Activated T-helper 2 cell treated with anti-CD3 and anti-CD28 coated beads, Interferon-gamma antibody, Interleukin-2, Interleukin-4, amounts not matched to agents 10 μg/mL and 5 μg/mL and 100 μg/mL, durations not matched to agents 14 hours and 24 hours and 36 hours (primary cell): ENCODE results near the gene ANXA2R. TPM values are rescaled to one million over a fixed set of nuclear protein-coding genes. Genes with fewer than 3 reads are reported as not detected.
"Not testable (repeated sequence)": the region's sequence is repeated elsewhere in the genome, so short reads cannot be mapped to it uniquely, and the experiment has no call there.

Source experiments
- DNase-seq: peaks from one replicate; pipeline ENCODE4 v3.0.0; 2021; ENCODE audit warnings: low spot score
- H3K27ac Mint-ChIP-seq: one replicate; pipeline ENCODE4 v1.8.0; 2021; ENCODE audit warnings: mixed read lengths
- H3K27me3 Mint-ChIP-seq: one replicate; pipeline ENCODE4 v1.8.0; 2021; ENCODE audit warnings: low read depth, mixed read lengths
- H3K36me3 Mint-ChIP-seq: one replicate; pipeline ENCODE4 v1.8.0; 2021; ENCODE audit warnings: low read depth, mixed read lengths
- H3K4me1 Mint-ChIP-seq: one replicate; pipeline ENCODE4 v1.8.0; 2021; ENCODE audit warnings: low read depth, mixed read lengths
- H3K4me3 Mint-ChIP-seq: one replicate; pipeline ENCODE4 v1.8.0; 2021; ENCODE audit warnings: low read depth, mild to moderate bottlenecking, moderate library complexity, mixed read lengths
- H3K9me3 Mint-ChIP-seq: one replicate; pipeline ENCODE4 v1.8.0; 2021; ENCODE audit warnings: mixed read lengths
- intact Hi-C: fragments of 100-400 bp; cut with micrococcal nuclease; formaldehyde crosslinking; loops from one replicate; pipeline ENCODE4 v1.15.1; 2023
- total RNA-seq: library from RNA; stranded (reverse); gene quantifications from 2 replicates; pipeline ENCODE4 v1.2.3, GENCODE V29; 2022

The ANXA2R gene
- total RNA-seq, 1 donor from 2014 or later: 2.5 TPM

DNA sequence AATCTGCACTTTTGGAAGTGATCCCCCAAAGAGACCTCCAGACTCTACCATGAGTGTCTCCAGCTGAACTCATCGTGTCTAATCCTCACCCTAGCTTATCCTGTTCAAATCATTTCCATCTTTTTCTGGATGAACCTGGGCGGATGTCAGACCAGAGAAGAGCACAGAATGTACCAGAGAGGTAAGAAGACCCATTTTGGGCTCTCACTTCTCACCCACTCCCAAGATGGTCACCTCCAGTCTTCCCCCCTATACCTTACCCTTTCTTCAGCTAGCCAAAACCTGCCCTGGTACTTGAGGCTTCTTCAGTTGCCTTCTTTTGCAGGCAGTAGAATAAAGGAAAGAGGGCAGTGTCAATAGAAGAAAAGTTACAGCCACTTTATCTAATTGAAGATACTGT lies 27.9 kb upstream of the ANXA2R start:
- intact Hi-C loops: loop anchor here (5.0 to 10.0 kb wide), 2 partner anchors 489 to 537 kb away; partner anchors contain the start of genes NNT and PAIP1
- H3K27ac Mint-ChIP-seq: peak overlapping the region; percentile 97
- H3K9me3 Mint-ChIP-seq: no peaks in the 10 kb centered on the region
- H3K4me1 Mint-ChIP-seq: peaks cover 30% of the 10 kb centered on the region
- no peaks in the 10 kb centered on the region for H3K27me3 Mint-ChIP-seq
- H3K4me3 Mint-ChIP-seq: peak overlapping the region; percentile 91
- no peak for DNase-seq
- H3K36me3 Mint-ChIP-seq: peaks cover 28% of the 10 kb centered on the region

- peak overlapping the region; percentile 91 for H3K4me3 Mint-ChIP-seq
- intact Hi-C loops: loop anchor here (1.0 to 10.0 kb wide), 7 partner anchors 39 to 538 kb away; partner anchors contain the start of genes HMGCS1, NIM1K, NNT and PAIP1
Measured at GRCh38 chr5:43066799-43067741, 27.0 kb upstream of the ANXA2R start.

DNA sequence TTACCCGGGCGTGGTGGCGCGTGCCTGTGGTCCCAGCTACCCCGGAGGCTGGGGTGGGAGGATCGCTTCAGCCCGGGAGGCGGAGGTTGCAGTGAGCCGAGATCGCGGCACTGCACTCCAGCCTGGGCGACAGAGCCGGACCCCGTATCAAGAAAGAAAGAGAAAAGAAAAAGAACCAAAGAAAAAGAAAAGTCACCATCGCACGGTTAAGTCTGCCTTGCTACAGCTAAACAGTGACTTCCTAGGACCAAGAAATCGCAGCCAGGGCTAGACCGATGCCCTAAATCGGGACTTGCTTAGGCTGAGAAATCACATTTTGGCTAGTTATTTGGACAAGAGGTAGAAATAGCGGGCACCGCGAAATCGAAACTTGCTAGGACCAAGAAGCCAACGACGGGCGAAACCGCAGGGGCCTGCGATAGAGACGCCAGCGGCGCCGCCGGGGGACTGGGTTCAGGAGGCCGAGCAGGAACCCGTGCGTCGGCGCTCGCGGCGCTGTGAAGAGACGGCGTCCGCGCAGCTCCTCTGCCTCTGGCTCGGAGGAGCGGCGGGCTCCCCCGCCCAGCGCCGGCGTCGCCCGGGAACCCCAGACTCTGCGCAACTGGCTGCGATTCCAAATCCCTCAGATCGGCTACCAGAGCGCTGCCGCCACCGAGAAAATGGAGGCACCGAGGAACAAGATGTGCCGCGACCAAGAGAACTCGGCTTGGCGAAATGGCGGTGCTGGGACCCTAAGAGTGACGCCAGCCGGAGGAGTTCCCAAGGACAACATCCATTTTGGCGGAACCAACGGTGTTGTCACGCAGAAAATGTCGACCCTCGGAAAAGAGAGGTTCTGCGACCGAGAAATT lies 26.1 kb upstream of the ANXA2R start:
- Mint-ChIP-seq H3K27me3 (no peaks in the 10 kb centered on the region), H3K4me1 (peaks cover 32% of the 10 kb centered on the region), H3K36me3 (peaks cover 25% of the 10 kb centered on the region), H3K4me3 (peak overlapping the region; percentile 91), H3K9me3 (no peaks in the 10 kb centered on the region), H3K27ac (peak overlapping the region; percentile 97)
- intact Hi-C loops: loop anchor here (1.0 to 10.0 kb wide), 10 partner anchors 26 to 539 kb away; partner anchors contain the start of genes ANXA2R, HMGCS1, NIM1K and NNT
- peak; percentile 71 for DNase-seq

More at GRCh38 chr5:43066799-43067741, 27.0 kb upstream of the ANXA2R start:
- no peaks in the 10 kb centered on the region for H3K9me3 Mint-ChIP-seq
- H3K4me1 Mint-ChIP-seq: peaks cover 32% of the 10 kb centered on the region
- H3K27ac Mint-ChIP-seq: peak overlapping the region; percentile 97
- peak; percentile 85 for DNase-seq
- peaks cover 25% of the 10 kb centered on the region for H3K36me3 Mint-ChIP-seq
- no peaks in the 10 kb centered on the region for H3K27me3 Mint-ChIP-seq

GRCh38 chr5:43065387-43065947 lies 25.3 kb upstream of the ANXA2R start:
- Mint-ChIP-seq H3K27ac (peak overlapping the region; percentile 97), H3K27me3 (no peaks in the 10 kb centered on the region), H3K36me3 (peaks cover 18% of the 10 kb centered on the region), H3K4me3 (peak overlapping the region; percentile 91), H3K9me3 (no peaks in the 10 kb centered on the region), H3K4me1 (peaks cover 30% of the 10 kb centered on the region)
- no peak for DNase-seq
- intact Hi-C loops: loop anchor here (1.0 to 10.0 kb wide), 6 partner anchors 25 to 539 kb away; partner anchors contain the start of genes ANXA2R, NNT and PAIP1

DNA sequence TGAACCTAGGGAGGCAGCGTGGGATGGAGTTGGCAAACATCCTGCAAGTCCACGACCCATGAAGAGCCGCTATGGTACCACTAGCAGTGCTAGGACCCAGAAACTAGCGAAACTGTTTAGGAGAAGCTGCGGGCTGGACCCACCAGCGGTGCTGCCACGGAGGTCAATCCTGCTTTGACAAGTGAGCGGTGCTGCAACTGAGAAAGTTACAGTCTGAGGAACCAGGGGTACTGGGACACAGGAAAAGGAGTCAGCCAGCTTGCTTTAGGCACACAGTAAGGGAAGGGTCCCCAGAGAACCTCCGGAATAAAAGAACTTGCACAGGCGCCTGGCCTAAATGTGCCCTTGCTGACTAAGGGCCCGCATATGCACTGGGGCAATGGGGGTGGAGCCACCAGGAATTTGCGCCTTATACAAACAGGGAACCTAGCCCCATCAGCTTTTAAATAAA lies 23.6 kb upstream of the ANXA2R start:
- H3K27ac Mint-ChIP-seq: no peak overlapping the region
- no peaks in the 10 kb centered on the region for H3K27me3 Mint-ChIP-seq
- H3K4me1 Mint-ChIP-seq: peaks cover 24% of the 10 kb centered on the region
- H3K36me3 Mint-ChIP-seq: peaks cover 22% of the 10 kb centered on the region
- intact Hi-C loops: loop anchor here (1.0 to 10.0 kb wide), 2 partner anchors 113 to 541 kb away; partner anchors contain the start of gene NNT
- no peak for DNase-seq
- H3K4me3 Mint-ChIP-seq: peak overlapping the region; percentile 30
- peaks cover 8% of the 10 kb centered on the region for H3K9me3 Mint-ChIP-seq

DNA sequence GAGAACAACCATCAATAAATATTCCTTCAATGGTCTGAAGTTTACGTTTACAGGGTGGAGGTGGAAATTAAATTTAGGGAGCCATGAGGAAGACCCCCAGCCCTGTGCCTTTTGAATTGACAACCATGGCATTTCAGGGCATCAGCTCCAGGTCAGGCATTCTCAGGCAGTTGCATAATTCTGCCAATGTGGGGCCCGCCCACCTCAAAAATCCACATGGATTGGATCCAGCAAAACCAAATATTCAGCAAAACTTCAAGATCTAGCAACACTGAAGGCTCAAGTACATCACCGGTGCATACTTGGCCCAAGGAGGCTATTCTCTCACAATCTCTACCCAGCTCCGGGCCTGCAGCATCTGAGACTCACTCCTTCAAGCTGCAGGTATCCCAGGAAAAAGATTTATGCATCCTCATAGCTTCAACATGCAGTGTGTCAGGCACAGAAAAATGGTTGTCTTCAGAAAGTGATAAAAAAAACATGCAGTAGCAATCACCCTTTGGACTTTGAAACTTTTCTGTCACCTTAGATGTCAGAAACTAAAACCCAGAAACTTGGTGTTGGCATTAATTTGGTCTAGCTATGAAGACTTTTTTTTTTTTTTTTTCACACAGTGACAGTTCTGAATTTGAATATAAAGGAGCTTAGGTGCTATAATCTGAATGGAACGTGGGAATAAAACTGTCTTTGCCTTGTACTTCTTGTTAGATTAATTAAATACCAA lies 21.4 kb upstream of the ANXA2R start:
- H3K9me3 Mint-ChIP-seq: peaks cover 19% of the 10 kb centered on the region
- intact Hi-C loops: loop anchor here (10.0 kb wide), 1 partner anchor 543 kb away; the partner anchor contains the start of gene NNT

GRCh38 chr5:43060020-43060419 lies 19.9 kb upstream of the ANXA2R start:
- H3K27ac Mint-ChIP-seq, H3K27me3 Mint-ChIP-seq, H3K4me3 Mint-ChIP-seq, DNase-seq: not testable (repeated sequence)
- intact Hi-C loops: loop anchor here (10.0 kb wide), 1 partner anchor 545 kb away; the partner anchor contains the start of gene NNT
- Mint-ChIP-seq H3K36me3 (peaks cover 31% of the 10 kb centered on the region), H3K9me3 (peaks cover 33% of the 10 kb centered on the region), H3K4me1 (peaks cover 10% of the 10 kb centered on the region)

More for the DNA sequence above, 21.4 kb upstream of the ANXA2R start:
- Mint-ChIP-seq H3K4me3 (no peak overlapping the region), H3K36me3 (peaks cover 19% of the 10 kb centered on the region), H3K27ac (no peak overlapping the region), H3K4me1 (peaks cover 10% of the 10 kb centered on the region), H3K27me3 (no peaks in the 10 kb centered on the region)
- DNase-seq: no peak

DNA sequence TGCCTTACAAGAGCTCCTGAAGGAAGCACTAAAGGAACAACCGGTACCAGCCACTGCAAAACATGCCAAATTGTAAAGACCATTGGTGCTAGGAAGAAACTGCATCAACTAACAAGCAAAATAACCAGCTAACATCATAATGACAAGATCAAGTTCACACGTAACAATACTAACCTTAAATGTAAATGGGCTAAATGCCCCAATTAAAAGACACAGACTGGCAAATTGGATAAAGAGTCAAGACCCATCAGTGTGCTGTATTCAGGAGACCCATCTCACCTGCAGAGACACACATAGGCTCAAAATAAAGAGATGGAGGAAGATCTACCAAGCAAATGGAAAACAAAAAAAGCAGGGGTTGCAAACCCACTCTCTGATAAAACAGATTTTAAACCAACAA lies 15.0 kb upstream of the ANXA2R start:
- Mint-ChIP-seq H3K36me3 (peaks cover 58% of the 10 kb centered on the region), H3K9me3 (peaks cover 37% of the 10 kb centered on the region)
- H3K4me3 Mint-ChIP-seq, H3K27ac Mint-ChIP-seq, intact Hi-C loops, H3K4me1 Mint-ChIP-seq, DNase-seq, H3K27me3 Mint-ChIP-seq: not testable (repeated sequence)

DNA sequence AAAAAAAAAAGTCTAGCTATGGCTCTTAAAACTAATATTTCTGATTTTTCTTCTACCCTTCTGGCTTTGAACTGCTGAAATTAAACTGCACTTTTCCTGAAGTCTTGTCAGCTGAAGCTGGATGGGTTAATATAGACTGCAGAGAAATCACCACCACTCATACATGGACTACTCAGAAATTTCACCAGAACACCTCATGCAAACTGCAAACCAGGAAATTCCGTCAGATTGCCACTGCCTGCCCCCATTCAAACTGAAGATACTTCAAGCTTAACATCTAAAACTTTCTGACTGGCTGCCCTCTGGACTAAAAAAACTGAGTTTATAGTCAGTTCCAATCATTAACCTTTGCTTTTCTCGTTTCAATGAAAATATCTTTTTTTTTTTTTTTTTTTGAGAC lies 11.6 kb upstream of the ANXA2R start:
- H3K27me3 Mint-ChIP-seq: peaks cover 3% of the 10 kb centered on the region
- H3K4me3 Mint-ChIP-seq: no peak overlapping the region
- peaks cover 18% of the 10 kb centered on the region for H3K4me1 Mint-ChIP-seq
- no peak overlapping the region for H3K27ac Mint-ChIP-seq
- H3K36me3 Mint-ChIP-seq: peaks cover 46% of the 10 kb centered on the region
- intact Hi-C loops: no loop called here
- peaks cover 22% of the 10 kb centered on the region for H3K9me3 Mint-ChIP-seq
- DNase-seq: no peak

- Mint-ChIP-seq H3K27me3 (no peaks in the 10 kb centered on the region), H3K4me3 (no peak overlapping the region), H3K27ac (no peak overlapping the region), H3K4me1 (peaks cover 22% of the 10 kb centered on the region), H3K9me3 (peaks cover 10% of the 10 kb centered on the region), H3K36me3 (peaks cover 38% of the 10 kb centered on the region)
- intact Hi-C loops: no loop called here
- DNase-seq: no peak
Measured at GRCh38 chr5:43050384-43050783, 10.3 kb upstream of the ANXA2R start.

- Mint-ChIP-seq H3K27me3 (no peaks in the 10 kb centered on the region), H3K4me1 (peaks cover 34% of the 10 kb centered on the region), H3K27ac (no peak overlapping the region), H3K4me3 (no peak overlapping the region), H3K36me3 (peaks cover 39% of the 10 kb centered on the region), H3K9me3 (peaks cover 1% of the 10 kb centered on the region)
- intact Hi-C loops: no loop called here
- no peak for DNase-seq
Measured at GRCh38 chr5:43049236-43049635, 9.1 kb upstream of the ANXA2R start.
